Measurements from ENCODE around the gene BIN1.

BIN1 gene

GRCh38 chr2:127057371-127058245, 49.3 kb downstream of the BIN1 start:
- no peak for DNase-seq (ENCODE audit: low read depth)

- DNase-seq (ENCODE audit: low read depth): no peak
Measured at GRCh38 chr2:127056631-127057370, 50.2 kb downstream of the BIN1 start.

- DNase-seq (ENCODE audit: low read depth): no peak
Measured at GRCh38 chr2:127056086-127056485, 50.9 kb downstream of the BIN1 start.

GRCh38 chr2:127055786-127056076, 51.2 kb downstream of the BIN1 start:
- DNase-seq (ENCODE audit: low read depth): no peak

GRCh38 chr2:127054996-127055785, 51.8 kb downstream of the BIN1 start:
- no peak for DNase-seq (ENCODE audit: low read depth)

GRCh38 chr2:127054604-127054930, 52.4 kb downstream of the BIN1 start:
- no peak for DNase-seq (ENCODE audit: low read depth)

- DNase-seq (ENCODE audit: low read depth): no peak
Measured at GRCh38 chr2:127053731-127054603, 53.0 kb downstream of the BIN1 start.

- DNase-seq (ENCODE audit: low read depth): no peak
Measured at GRCh38 chr2:127052771-127053691, 53.9 kb downstream of the BIN1 start.

- DNase-seq (ENCODE audit: low read depth): no peak
Measured at GRCh38 chr2:127052057-127052770, 54.7 kb downstream of the BIN1 start.

- DNase-seq (ENCODE audit: low read depth): no peak
Measured at GRCh38 chr2:127051116-127052056, 55.6 kb downstream of the BIN1 start.

- no peak for DNase-seq (ENCODE audit: low read depth)
Measured at GRCh38 chr2:127050803-127051115, 56.2 kb downstream of the BIN1 start.

GRCh38 chr2:127049927-127050802, 56.8 kb downstream of the BIN1 start:
- DNase-seq (ENCODE audit: low read depth): peak; percentile 58

- no peak for DNase-seq (ENCODE audit: low read depth)
Measured at GRCh38 chr2:127048969-127049897, 57.7 kb downstream of the BIN1 start.

GRCh38 chr2:127048618-127048935, 58.4 kb downstream of the BIN1 start:
- no peak for DNase-seq (ENCODE audit: low read depth)

GRCh38 chr2:127047716-127048617, 59.0 kb downstream of the BIN1 start:
- no peak for DNase-seq (ENCODE audit: low read depth)

- DNase-seq (ENCODE audit: low read depth): no peak
Measured at GRCh38 chr2:127047054-127047453, 59.9 kb downstream of the BIN1 start.
